HuH-7 (cell line): Measurements from ENCODE around the gene NKX1-1.
"Not testable (repeated sequence)": the region's sequence is repeated elsewhere in the genome, so short reads cannot be mapped to it uniquely, and the experiment has no call there.

ENCODE experiments used
- DNase-seq: peaks from one replicate; pipeline ENCODE4 v3.0.0; 2011; ENCODE audit warnings: low spot score

The NKX1-1 gene

DNA sequence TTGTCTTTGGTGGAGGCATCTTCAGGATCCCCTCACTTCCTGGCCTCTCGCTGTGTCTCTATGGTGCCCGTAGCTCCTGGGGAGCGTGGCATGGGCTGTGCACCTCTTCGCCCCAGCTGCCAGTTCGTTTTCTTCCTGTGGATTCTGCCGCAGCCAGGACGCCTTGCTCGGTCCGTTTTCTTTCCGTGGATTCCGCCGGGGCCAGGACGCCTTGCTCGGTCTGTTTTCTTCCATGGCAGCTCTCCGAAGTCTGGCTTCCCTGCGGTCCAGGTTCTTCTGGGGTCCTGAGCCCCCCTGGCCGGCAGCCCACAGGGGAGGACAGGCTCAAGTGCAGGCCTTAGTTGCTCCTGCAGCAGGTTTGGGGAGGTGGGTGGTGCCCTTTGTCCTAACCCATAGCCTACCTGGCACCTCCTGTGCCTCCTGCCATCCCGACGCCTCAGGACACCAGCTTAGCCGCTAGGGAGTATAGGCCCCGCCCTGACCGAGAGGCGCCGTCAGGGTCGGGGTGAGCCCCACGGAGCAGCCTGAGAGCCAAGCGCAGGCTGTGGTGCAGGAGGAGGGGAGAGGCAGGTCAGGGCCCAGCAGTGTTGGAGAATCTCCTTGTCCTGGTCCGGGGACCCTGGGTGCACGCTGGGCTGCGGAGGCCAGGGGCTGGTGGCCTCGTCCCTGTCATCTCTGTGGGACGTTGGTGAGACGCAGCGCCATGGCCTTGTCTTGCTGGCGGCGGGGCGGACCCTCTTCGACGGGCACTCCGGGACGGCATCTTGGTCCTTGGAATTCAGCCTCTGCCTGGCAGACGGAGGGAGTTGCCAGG lies 32.1 kb downstream of the NKX1-1 start:
- no peak for DNase-seq

DNA sequence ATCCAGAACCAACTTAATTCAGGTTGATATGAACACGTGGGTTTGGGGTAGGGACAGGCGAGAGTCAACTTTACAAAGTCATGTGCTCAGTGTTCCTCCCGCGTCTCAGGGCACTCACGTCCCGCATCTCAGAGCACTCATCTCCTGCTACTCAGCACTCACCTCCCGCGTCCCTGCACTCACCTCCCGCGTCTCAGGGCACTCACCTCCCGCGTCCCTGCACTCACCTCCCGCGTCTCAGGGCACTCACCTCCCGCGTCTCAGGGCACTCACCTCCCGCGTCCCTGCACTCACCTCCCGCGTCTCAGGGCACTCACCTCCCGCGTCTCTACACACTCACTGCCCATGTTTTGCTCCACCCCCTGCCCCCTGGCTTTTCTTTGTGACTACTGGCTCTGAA lies 33.7 kb downstream of the NKX1-1 start:
- not testable (repeated sequence) for DNase-seq

DNA sequence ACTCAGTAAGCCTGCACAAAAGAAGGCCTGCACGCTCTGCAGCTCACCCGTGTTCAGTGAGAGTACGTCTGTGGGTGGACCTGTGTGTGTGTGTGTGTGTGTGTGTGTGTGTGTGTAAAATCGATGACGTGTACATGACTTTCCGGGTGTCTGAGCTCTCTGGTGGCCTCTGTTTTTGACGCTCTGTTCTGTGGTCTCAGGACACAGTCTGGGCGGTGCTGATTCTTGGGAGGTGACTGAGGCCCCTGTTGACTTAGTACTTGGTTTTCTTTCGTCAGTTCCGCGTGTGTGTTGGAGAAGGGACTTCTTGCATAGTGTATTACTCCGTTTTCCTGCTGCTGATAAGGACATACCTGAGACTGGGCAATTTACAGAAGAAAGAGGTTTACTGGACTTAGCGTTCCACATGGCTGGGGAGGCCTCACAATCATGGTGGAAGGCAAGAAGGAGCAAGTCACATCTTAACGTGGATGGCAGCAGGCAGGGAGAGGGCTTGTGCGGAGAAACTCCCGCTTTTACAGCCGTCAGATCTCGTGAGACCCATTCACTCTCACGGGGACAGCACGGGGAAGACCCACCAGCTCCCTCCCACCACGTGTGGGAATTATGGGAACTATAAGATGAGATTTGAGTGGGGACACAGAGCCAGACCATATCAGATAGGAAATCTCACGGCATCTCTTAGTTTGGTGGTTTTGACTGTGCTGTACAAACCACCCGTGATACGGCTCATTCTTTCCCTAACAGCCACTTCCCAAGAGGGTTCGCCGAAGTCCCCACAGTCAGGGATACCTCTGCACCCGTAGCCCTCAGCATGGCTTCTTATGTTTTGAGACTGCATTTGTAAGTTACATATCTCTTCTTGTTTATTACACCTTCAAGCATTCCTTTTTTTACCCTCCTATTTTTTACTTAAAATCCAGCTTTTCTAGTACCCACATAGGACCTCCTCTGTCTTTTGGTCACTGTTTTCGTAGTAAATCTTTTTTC lies 34.8 kb downstream of the NKX1-1 start:
- no peak for DNase-seq

- no peak for DNase-seq
These were observed 35.7 kb downstream of the NKX1-1 start for GRCh38 chr4:1370321-1371124.

DNA sequence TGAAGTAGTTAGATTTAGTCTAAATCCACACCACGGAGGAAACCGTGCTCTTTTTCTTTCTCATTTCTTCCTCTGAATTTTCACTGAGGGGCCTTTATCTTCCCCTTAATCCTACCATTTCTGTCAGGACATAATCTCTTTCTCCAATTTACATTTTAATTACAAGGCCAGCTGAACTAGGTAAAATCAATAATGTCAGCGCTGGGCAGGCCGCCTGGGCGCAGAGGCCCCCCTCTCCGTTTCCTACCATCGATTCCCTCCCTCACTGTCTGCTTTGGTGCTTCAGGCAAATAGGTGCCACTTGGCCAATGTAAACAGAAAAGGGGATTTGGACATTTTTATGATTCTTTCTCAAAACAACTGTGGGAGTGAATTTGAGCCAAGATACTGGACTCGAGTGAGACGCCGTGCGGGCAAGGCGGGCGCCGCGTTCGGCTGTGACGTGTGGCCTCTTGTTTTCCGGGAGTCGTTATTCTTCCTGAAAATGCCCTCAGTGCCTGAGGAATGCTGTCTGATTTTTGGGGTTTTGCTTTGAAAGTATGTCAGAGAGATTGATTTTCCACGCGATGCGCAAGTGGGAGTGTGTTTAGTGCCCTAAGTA lies 36.7 kb downstream of the NKX1-1 start:
- DNase-seq: no peak

DNA sequence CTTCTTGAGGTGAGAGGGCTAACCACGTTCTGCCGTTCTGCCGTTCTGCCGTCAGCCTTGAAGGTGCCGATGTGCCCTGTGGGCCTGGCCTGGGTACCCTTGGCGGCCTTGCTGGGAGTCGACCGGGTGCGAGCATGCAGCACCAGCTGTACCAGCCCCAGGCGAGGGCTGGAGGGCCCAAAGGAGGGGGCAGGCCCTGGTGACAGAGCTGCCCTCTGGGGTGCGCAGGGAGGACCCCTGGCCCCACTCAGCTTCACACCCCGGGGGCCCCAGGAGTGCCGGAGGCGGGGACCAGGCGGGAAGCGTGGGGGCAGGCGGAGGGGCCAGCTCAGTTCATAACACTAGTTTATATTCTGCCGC lies 37.2 kb downstream of the NKX1-1 start:
- DNase-seq: no peak

GRCh38 chr4:1368421-1369090 lies 37.7 kb downstream of the NKX1-1 start:
- no peak for DNase-seq

DNA sequence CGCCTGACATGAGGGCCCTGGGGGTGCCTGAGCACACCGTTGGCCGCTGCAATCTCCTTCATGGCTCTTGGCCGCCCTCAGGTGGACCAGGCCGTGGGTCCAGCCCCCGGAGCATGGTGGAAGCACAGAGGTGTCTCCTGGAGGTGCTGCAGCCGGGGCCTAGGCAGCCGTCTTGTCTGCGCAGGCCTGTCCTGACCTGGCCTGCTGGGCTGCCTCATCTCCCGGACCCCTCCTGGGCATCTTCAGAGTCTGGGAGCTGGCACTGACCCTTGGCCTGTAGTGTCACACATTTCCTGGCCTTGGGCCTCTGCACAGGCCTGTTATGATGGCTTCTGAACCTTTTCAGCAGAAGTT lies 38.3 kb downstream of the NKX1-1 start:
- no peak for DNase-seq

DNA sequence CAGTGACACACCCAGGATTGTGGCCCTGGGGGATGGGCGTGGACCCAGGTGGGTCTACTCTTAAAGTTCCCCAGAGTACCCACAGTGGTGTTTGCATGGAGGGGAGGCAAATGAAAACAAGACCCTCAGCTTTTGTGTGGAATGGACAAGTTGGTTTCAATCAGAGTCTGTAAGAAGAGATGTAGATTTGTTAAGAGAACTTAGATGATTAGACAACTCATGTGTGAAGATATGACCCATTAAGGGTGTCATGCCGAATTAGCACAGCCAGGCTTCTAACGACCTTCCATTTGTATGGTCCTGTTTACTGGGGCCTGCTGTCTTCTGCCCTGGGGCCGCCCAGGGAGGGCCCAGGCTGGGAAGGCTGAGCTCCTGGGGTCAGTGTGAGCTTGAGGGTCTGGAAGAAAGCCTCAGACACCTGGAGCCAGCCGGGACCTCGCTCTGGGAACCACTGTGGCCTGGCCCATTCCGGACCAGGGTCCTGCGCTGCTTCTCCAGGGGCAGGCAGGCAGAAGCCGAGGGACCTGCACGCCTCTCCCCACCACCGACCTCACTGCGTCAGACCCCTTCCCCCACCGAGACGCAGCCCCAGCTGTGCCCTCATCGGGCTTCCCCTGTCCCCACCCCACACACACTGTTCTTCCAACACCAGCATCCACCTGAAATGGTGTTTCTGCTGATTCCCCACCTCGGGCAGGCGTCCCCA lies 38.9 kb downstream of the NKX1-1 start:
- DNase-seq: no peak

GRCh38 chr4:1366371-1367229 lies 39.6 kb downstream of the NKX1-1 start:
- no peak for DNase-seq

DNA sequence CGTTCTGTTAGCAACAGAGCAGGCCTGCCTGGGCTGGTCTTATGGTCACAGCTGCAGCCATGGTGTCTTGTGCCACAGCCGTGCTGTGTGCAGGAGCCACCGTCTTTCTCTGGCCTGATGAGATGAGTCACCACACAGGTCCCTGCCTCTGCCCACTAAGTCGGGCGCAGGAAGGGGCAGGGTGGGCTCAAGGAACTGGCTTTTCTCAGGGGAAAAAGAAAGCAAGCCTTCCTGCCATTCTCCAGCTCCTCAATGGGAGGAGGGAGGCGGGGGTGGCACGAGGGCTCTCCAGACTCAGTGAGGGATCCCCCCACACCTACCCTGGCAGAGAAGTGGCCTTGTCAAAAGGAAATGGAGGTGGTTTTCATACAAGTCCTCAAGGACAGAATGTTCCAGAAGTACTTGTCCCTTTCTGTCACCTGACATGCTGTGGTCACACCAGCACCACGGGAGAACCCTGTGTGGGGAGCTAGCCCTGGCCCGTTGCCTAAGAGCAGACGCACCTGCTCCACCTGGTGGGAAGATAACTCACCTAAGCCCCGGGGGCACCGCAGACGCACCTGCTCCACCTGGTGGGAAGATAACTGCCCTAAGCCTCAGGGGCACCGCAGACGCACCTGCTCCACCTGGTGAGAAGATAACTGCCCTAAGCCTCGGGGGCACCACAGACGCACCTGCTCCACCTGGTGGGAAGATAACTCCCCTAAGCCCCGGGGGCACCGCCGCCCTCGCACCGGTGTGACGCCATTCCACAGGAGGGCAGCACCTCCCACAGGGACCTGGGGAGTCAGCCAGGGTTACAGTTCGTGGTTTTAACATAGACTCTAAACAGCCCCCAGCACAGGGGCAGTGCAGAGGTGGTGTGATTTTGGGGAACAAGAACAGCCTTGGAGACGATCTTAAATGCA lies 40.7 kb downstream of the NKX1-1 start:
- DNase-seq: peak; percentile 43

- DNase-seq: no peak
These were observed 41.5 kb downstream of the NKX1-1 start for GRCh38 chr4:1364748-1365147.

DNA sequence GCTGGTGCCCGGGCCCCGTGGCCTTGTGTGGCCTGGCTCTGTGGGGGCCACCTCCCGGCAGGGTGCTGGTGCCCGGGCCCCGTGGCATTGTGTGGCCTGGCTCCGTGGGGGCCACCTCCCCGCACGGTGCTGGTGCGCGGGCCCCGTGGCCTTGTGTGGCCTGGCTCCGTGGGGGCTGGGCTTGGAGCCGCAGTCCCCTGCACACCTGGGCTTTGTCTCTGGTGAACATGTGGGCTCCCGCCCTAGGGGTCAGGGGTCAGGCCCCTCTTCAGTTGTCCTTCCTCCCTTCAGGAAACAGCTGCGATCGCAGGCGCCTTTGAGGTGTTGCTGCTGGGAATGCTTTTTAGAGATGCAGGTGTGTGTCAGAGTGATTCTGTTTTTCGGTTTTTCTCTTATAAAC lies 42.0 kb downstream of the NKX1-1 start:
- no peak for DNase-seq

DNA sequence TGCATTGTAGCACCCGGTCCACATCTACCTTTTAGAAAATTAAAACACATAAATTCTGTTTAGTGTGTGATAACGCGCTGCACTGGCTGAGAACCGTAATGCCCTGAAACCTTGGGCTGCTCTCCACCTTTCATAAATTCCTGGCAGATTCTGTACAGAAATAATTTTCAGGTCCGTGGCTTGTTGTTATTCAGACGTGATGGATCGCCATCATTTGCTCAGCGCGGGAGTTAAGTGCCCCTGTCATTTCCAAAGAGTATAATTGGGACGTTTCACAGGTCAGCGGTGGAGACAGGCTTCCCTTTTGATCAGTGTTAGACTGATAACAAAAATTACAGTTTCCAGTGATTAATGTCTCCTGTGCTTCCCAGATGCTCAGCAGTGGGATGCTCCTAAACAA lies 42.7 kb downstream of the NKX1-1 start:
- DNase-seq: no peak

- no peak for DNase-seq
These were observed 43.7 kb downstream of the NKX1-1 start for GRCh38 chr4:1362521-1362920.

DNA sequence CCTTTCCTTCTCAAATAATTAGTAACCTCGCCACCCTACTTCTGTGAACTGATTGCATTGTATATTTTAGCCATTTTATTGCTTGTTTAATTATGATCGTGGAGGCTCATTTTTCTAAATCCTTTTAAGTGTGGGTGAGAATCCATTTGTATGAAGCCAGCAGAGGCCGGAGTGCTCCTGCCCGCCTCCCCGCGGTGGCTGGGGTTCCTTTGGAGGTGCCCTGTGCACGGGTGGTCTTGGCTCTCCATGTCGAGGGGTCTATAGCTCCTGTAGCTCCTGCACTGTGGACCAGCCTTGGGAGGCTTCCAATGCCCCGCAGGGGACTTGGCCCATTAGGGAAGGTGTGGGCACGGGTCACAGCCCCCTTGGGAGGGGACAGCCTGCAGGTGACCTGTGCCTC lies 44.2 kb downstream of the NKX1-1 start:
- DNase-seq: no peak

DNA sequence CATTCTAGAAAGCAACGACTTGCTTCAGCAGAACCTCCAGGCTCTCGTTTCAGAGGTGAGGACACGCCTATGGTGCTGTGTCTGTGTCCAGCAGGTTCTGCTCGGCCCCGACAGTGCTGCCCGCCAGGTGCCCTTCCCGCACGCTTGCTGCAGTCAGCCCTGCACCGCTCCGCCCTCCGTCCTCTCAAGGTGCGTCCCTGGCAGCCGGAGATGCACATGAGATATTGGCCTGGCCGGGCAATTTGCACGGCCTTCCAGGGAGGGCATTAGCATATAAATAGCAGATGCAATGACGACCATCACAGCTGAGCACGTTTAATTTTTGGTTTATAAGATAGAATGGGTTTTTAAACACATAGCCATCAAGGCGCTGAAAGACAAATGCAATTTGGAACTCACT lies 44.8 kb downstream of the NKX1-1 start:
- DNase-seq: no peak

GRCh38 chr4:1360423-1361283 lies 45.6 kb downstream of the NKX1-1 start:
- no peak for DNase-seq
